ENCODE data around the gene ZNF205. TPM values are rescaled to one million over a fixed set of nuclear protein-coding genes. Genes with fewer than 3 reads are reported as not detected.

ZNF205 gene
- total and polyA plus RNA-seq, 9 of the 15 experiments (the other 6 are each of a cell fraction or from before 2014, with no cell fraction given), result 2.4 to 11.8 (median 5.1) TPM; not detected in 2

- no peak for TF ChIP-seq NFE2L1 (tag; IDR thresholded peaks at IDR 0.05; ENCODE audit: borderline replicate concordance, low read depth)
- TF ChIP-seq GTF2B (IDR thresholded peaks at IDR 0.05; ENCODE audit: extremely low read depth, insufficient read length), result no peak
- TF ChIP-seq ZBTB9 (CRISPR knock-in tag; IDR thresholded peaks at IDR 0.05), result peak; percentile 18; the same call in 1 of the 2 replicates
- TF ChIP-seq EP400 (IDR thresholded peaks at IDR 0.05), result peak; percentile 74
- TF ChIP-seq BRD9 (IDR thresholded peaks at IDR 0.05; ENCODE audit: low read depth, partially characterized antibody), result peak; percentile 96
- no peak for TF ChIP-seq ZNF398 (CRISPR knock-in tag; IDR thresholded peaks at IDR 0.05)
- TF ChIP-seq E4F1 (CRISPR knock-in tag; IDR thresholded peaks at IDR 0.05; ENCODE audit: borderline replicate concordance), result no peak
- peak in 1 of 2 experiments; percentile 45; a peak in 1 of 4 replicates for TF ChIP-seq NONO (IDR thresholded peaks at IDR 0.05; ENCODE audit: low read depth in 2 of 2, low read length in 1 of 2)
- no peak for TF ChIP-seq EZH2 (IDR thresholded peaks at IDR 0.05; ENCODE audit: borderline replicate concordance, low read depth, low read length)
- TF ChIP-seq HMGXB4 (CRISPR knock-in tag; IDR thresholded peaks at IDR 0.05), result peak; percentile 95
- TF ChIP-seq PML (IDR thresholded peaks at IDR 0.05; ENCODE audit: low read length), result 0 out of 2 replicates have a peak, but pooled peaks have one; percentile 4
- no peak for TF ChIP-seq ARID2 (IDR thresholded peaks at IDR 0.05)
- TF ChIP-seq CREB3L1 (IDR thresholded peaks at IDR 0.05; ENCODE audit: borderline replicate concordance, low read depth), result peak; percentile 85
- TF ChIP-seq DEAF1 (CRISPR knock-in tag; IDR thresholded peaks at IDR 0.05), result peak; percentile 66
Observed at GRCh38 chr16:3152277-3152990, 40.0 kb downstream of the ZNF205 start (continued).
